Uterus (tissue), 2 donors: Measurements from ENCODE around the gene SSR4.
"Not testable (repeated sequence)": the region's sequence is repeated elsewhere in the genome, so short reads cannot be mapped to it uniquely, and the experiment has no call there.

ENCODE experiments used
- CTCF ChIP-seq, 4 experiments: fragments of 200-600 bp in 2 of 4; fragments of 450-650 bp in 2 of 4; sonication (generic) in 2 of 4; IDR thresholded peaks; one replicate each; pipeline ENCODE4 v1.5.1; 2016 to 2019; ENCODE audit warnings: antibody characterized with exemption in 4 of 4, mild to moderate bottlenecking in 2 of 4, moderate library complexity in 1 of 4
- POLR2A ChIP-seq, 2 donors: fragments of 450-650 bp; IDR thresholded peaks; one replicate each; pipeline ENCODE4 v1.6.1; 2016; ENCODE audit warnings: antibody characterized with exemption in 2 of 2, mild to moderate bottlenecking in 1 of 2, moderate library complexity in 1 of 2

GRCh38 chrX:153749017-153749416, 45.5 kb upstream of the SSR4 start:
- not testable (repeated sequence) for TF ChIP-seq CTCF, POLR2A (IDR thresholded peaks at IDR 0.05)
